K562 (cell line): ENCODE measurements around the gene AMT. TPM values are rescaled to one million over a fixed set of nuclear protein-coding genes. Genes with fewer than 3 reads are reported as not detected.

Source experiments
- ATAC-seq: fragments of 200-7000 bp; cut with Tn5 transposase; 3 replicates; pipeline ENCODE4 v1.9.1; 2020; ENCODE audit warnings: moderate library complexity
- BruUV-seq: library from RNA; stranded (reverse); fragments of 400-500 nt; replicated peaks from 2 replicates; lab custom pipeline; 2021; lab: Mats Ljungman, UMichigan
- CTCF ChIA-PET: fragments of 300-600 bp; formaldehyde crosslinking; extraction: SDS; loops from one replicate; lab custom pipeline; 2021; ENCODE audit warnings: low intra/inter-chr PET ratio; lab: Yijun Ruan, JAX
- POLR2A ChIA-PET: fragments of 300-600, 350-650 bp; sonication (Branson Sonifier 250); formaldehyde crosslinking; extraction: SDS; loops from one replicate; lab custom pipeline; 2021; ENCODE audit warnings: antibody characterized with exemption, inconsistent platforms; lab: Yijun Ruan, JAX
- DNase-seq, 4 experiments: peaks; one replicate each; pipeline versions ENCODE4 v3.0.0 to v3.0.0-alpha.2; 2011 to 2018; ENCODE audit warnings: low spot score in 3 of 4, mixed read lengths in 3 of 4; ENCODE audit errors: extremely low read depth in 1 of 4
- FAIRE-seq: peaks from 2 replicates; lab custom pipeline; 2011; peaks lifted over from hg19 to GRCh38; lab: Jason Lieb, UNC
- H2AFZ ChIP-seq: 2 replicates; pipeline ENCODE4 v1.6.0; 2011; ENCODE audit warnings: low read depth, low read length, control low read depth, inconsistent platforms
- H3K27ac ChIP-seq: fragments of 200-600 bp; 3 replicates; pipeline ENCODE4 v1.8.0; 2011; ENCODE audit warnings: low read depth, mild to moderate bottlenecking, control low read depth, inconsistent platforms, low read length, moderate library complexity, mixed read lengths; ENCODE audit errors: extremely low read depth
- H3K27me3 ChIP-seq, 2 experiments: fragments of 300-600 bp in 1 of 2; 2 replicates in 1 of 2; 3 replicates in 1 of 2; pipeline versions ENCODE4 v1.6.0 to v1.8.0; 2011; ENCODE audit warnings: inconsistent platforms in 2 of 2, low read length in 2 of 2, mild to moderate bottlenecking in 1 of 2, mixed read lengths in 1 of 2, moderate library complexity in 1 of 2; ENCODE audit not compliant: control insufficient read depth in 2 of 2, insufficient read depth in 2 of 2
- H3K36me3 ChIP-seq: fragments of 300-600 bp; 3 replicates; pipeline ENCODE4 v1.8.0; 2011; ENCODE audit warnings: mild to moderate bottlenecking, low read length, inconsistent platforms; ENCODE audit not compliant: control insufficient read depth, insufficient read depth
- H3K4me1 ChIP-seq, 2 experiments: fragments of 200-600 bp in 1 of 2; replicated peaks in 1 of 2; 2 replicates in 1 of 2; 3 replicates in 1 of 2; pipeline versions ENCODE4 v1.5.1 to v1.8.0; 2011; ENCODE audit warnings: inconsistent platforms in 2 of 2, low read length in 2 of 2, mild to moderate bottlenecking in 1 of 2, mixed read lengths in 1 of 2, moderate library complexity in 1 of 2; ENCODE audit not compliant: control insufficient read depth in 2 of 2, insufficient read depth in 2 of 2
- H3K4me2 ChIP-seq: 2 replicates; pipeline ENCODE4 v1.6.1; 2011; ENCODE audit warnings: low read length, control low read depth, inconsistent platforms, mixed read lengths; ENCODE audit not compliant: insufficient read depth
- H3K4me3 ChIP-seq: fragments of 200-600 bp; sonication (generic), shearing (Covaris generic); 2 replicates; pipeline ENCODE4 v1.5.1; 2016; ENCODE audit warnings: control low read depth, inconsistent platforms
- H3K79me2 ChIP-seq: fragments of 200-600 bp; 3 replicates; pipeline ENCODE4 v1.8.0; 2011; ENCODE audit warnings: low read length, inconsistent platforms; ENCODE audit not compliant: control insufficient read depth, insufficient read depth
- H3K9ac ChIP-seq, 2 experiments: 2 replicates each; pipeline versions ENCODE4 v1.6.0 to v1.6.1; 2011; ENCODE audit warnings: low read depth in 2 of 2, low read length in 2 of 2, control low read depth in 1 of 2, inconsistent platforms in 1 of 2, mild to moderate bottlenecking in 1 of 2, mixed read lengths in 1 of 2; ENCODE audit not compliant: insufficient read depth in 1 of 2
- H3K9me1 ChIP-seq: one replicate; pipeline ENCODE4 v1.6.0; 2011; ENCODE audit warnings: inconsistent platforms, mild to moderate bottlenecking, low read length, moderate library complexity; ENCODE audit not compliant: control insufficient read depth, insufficient read depth
- H3K9me3 ChIP-seq: replicated peaks from 2 replicates; pipeline ENCODE4 v1.5.1; 2011; ENCODE audit warnings: low read depth, low read length, inconsistent platforms; ENCODE audit not compliant: control insufficient read depth, insufficient read depth
- H4K20me1 ChIP-seq: replicated peaks from 2 replicates; pipeline ENCODE4 v1.6.1; 2011; ENCODE audit warnings: low read length, inconsistent platforms, mixed read lengths; ENCODE audit not compliant: control insufficient read depth, insufficient read depth
- MAFG ChIP-seq: fragments of 450-650 bp; conservative IDR thresholded peaks from 2 replicates; pipeline ENCODE4 v1.6.1; 2016; ENCODE audit warnings: missing genetic modification characterization, missing compliant biosample characterization
- NR3C1 ChIP-seq: sonication (generic); formaldehyde crosslinking; IDR thresholded peaks from 2 replicates; pipeline ENCODE4 v1.8.1; 2022; ENCODE audit warnings: missing genetic modification reagents
- ZNF395 ChIP-seq: fragments of 200-800 bp; sonication (Bioruptor generic); IDR thresholded peaks from 2 replicates; pipeline ENCODE4 v1.6.1; 2017; ENCODE audit warnings: missing genetic modification characterization, missing compliant biosample characterization
- WGBS: fragments of 100-300 bp; shearing (Covaris generic); methylation state at CpG from one replicate; pipeline ENCODE4 v1.1.6; 2016; ENCODE audit warnings: low coverage, mixed read lengths; ENCODE audit not compliant: insufficient coverage; ENCODE audit errors: missing lambda C conversion rate; 5-methylcytosine and 5-hydroxymethylcytosine counted together
- in situ Hi-C: fragments of 300-500 bp; cut with MboI; formaldehyde crosslinking; loops from 4 replicates; pipeline ENCODE4 v1.15.0; 2018; ENCODE audit warnings: inconsistent platforms, mixed read lengths
- intact Hi-C: fragments of 100-400 bp; cut with micrococcal nuclease; formaldehyde crosslinking; loops from 2 replicates; pipeline ENCODE4 v1.14.2; 2022
- polyA plus RNA-seq, 8 experiments: library from polyadenylated mRNA; depleted of rRNA in 4 of 8; stranded (reverse) in 5 of 8; unstranded in 3 of 8; fragments of >200 nt; fragmentation: Nextera tagmentation in 2 of 8; fragmentation: Illumina TruSeq in 1 of 8; extraction: Ambion mirVana in 2 of 8; extraction: Trizol in 1 of 8; gene quantifications; 2 replicates each; pipeline versions ENCODE4 v1.2.1 to v1.2.3, GENCODE V29; 2011 to 2014; ENCODE audit warnings: inconsistent platforms in 1 of 8, missing spikeins in 1 of 8
- total RNA-seq, 7 experiments: library from RNA; depleted of rRNA in 6 of 7; stranded (reverse); fragments of >200 nt in 6 of 7; fragmentation: Illumina TruSeq in 2 of 7; extraction: Trizol in 2 of 7; gene quantifications; 2 replicates each; pipeline versions ENCODE4 v1.2.1 to v1.2.3, GENCODE V29; 2011 to 2021; ENCODE audit warnings: low replicate concordance in 1 of 7

The AMT gene
- total and polyA plus RNA-seq, 9 of the 15 experiments (the other 6 are each of a cell fraction or from before 2014, with no cell fraction given) = 0.14 to 2.1 (median 0.52) TPM

- in situ Hi-C loops = loop anchor here (25.0 kb wide), 1 partner anchor 266 kb away; the partner anchor contains the start of genes CCDC71 and KLHDC8B
- H3K9me1 ChIP-seq = no peaks in the 10 kb centered on the region
- CTCF ChIA-PET = no interaction called here
- POLR2A ChIA-PET = interaction anchor here (0.6 to 2.1 kb wide), 7 partner anchors 10 to 367 kb away, joined by 3 to 8 read pairs (median 5); partner anchors contain the start of gene RHOA
- no peak for FAIRE-seq
- peak overlapping the region; percentile 89 for H3K4me2 ChIP-seq
- H3K4me3 ChIP-seq = peak overlapping the region; percentile 58
- TSS peak; percentile 84 for BruUV-seq
- WGBS = 2% methylated on average over 9 of the region's 9 CpGs
- peak overlapping the region; percentile 88 for H3K27ac ChIP-seq
- H3K36me3 ChIP-seq = no peaks in the 10 kb centered on the region
- H3K79me2 ChIP-seq = no peaks in the 10 kb centered on the region
- no peaks in the 10 kb centered on the region for H3K27me3 ChIP-seq
- H3K9ac ChIP-seq = peak overlapping the region; percentile 65 to 92
- H4K20me1 ChIP-seq = no peaks in the 10 kb centered on the region
- peaks cover 0 to 21% of the 10 kb centered on the region in 2 experiments; a peak in 3 of 5 replicates for H3K4me1 ChIP-seq
- no peaks in the 10 kb centered on the region for H3K9me3 ChIP-seq
- peak overlapping the region; percentile 91 for H2AFZ ChIP-seq
- intact Hi-C loops = loop anchor here (5.0 kb wide), 1 partner anchor 86 kb away; the partner anchor contains the start of gene USP4
- TF ChIP-seq ZNF395 (CRISPR knock-in tag) (0 out of 2 replicates have a peak, but pooled peaks have one; percentile 20), MAFG (tag) (no peak), NR3C1 (CRISPR knock-in tag) (no peak)
- TF ChIP-seq, all 486 proteins: peak for 1
- DNase-seq (no peak), ATAC-seq (no peak)
These were observed 6.4 kb upstream of the AMT start for GRCh38 chr3:49428752-49429080.
